SU-DHL-6 (cell line): ENCODE results near the gene USP28.

Experiments used
- EZH2phosphoT487 ChIP-seq: fragments of 200-600 bp; sonication (generic), shearing (Covaris generic); conservative IDR thresholded peaks from 2 replicates; pipeline ENCODE4 v1.6.1; 2018; ENCODE audit warnings: mild to moderate bottlenecking, antibody characterized with exemption, low read length, moderate library complexity, mixed read lengths
- TF ChIP-seq, protein P1 (sequence below): fragments of 200-600 bp; sonication (generic); IDR thresholded peaks from one replicate; pipeline ENCODE4 v1.5.1; 2017; ENCODE audit warnings: antibody characterized with exemption, mild to moderate bottlenecking, low read length, moderate library complexity; ENCODE audit not compliant: insufficient read depth, poor library complexity, severe bottlenecking

DNA sequence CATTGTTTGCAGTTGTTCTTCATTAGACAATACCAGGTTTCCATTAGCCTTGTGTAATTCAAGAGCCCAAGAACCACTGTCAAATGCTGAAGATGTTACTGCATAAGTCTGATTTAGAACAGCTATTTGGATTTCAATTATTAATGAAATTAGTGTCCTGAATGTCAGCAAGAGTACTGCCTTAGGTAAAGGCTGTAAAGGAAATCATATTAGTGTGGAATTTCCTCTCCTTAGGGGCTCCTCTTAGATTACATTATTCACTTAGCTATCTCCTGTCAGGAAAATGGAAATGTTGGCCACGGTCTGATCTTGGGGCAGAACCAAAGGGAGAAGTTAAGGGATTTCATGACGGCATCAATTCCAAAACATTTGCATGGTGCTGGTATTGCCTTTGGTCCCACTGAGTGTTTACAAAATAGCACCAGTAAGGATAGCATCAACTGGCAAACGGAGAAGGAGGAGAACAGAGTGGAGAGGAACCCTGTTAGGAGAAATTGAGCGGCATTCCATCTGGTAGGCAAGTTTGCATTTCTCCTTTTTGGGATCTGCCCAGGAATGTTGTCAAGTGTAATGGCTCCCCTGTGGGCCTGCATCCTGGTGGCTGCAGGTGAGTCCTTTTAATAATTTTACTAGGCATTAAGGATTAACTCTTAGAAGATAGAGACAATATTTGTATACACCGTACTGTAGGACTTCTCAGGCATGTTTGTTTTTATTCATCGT is 29.2 kb upstream of the USP28 start, which contains the start of gene HTR3B:
- TF ChIP-seq, protein P1, sequence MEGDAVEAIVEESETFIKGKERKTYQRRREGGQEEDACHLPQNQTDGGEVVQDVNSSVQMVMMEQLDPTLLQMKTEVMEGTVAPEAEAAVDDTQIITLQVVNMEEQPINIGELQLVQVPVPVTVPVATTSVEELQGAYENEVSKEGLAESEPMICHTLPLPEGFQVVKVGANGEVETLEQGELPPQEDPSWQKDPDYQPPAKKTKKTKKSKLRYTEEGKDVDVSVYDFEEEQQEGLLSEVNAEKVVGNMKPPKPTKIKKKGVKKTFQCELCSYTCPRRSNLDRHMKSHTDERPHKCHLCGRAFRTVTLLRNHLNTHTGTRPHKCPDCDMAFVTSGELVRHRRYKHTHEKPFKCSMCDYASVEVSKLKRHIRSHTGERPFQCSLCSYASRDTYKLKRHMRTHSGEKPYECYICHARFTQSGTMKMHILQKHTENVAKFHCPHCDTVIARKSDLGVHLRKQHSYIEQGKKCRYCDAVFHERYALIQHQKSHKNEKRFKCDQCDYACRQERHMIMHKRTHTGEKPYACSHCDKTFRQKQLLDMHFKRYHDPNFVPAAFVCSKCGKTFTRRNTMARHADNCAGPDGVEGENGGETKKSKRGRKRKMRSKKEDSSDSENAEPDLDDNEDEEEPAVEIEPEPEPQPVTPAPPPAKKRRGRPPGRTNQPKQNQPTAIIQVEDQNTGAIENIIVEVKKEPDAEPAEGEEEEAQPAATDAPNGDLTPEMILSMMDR: no peak
- no peak for TF ChIP-seq EZH2phosphoT487
